GM21423 (cell line): ENCODE data around the gene C12orf75.
"Not testable (repeated sequence)": the region's sequence is repeated elsewhere in the genome, so short reads cannot be mapped to it uniquely, and the experiment has no call there.

Experiments used
- ATAC-seq: cut with Tn5 transposase; IDR thresholded peaks from one replicate; pipeline ENCODE4 v1.9.1; 2021; ENCODE audit warnings: mild to moderate bottlenecking, moderate library complexity; ENCODE audit not compliant: unreplicated experiment

Gene C12orf75

GRCh38 chr12:105330283-105330930 lies at the start of gene C12orf75:
Gene C12orf75, plus strand, starts transcription at chr12:105330691. Its CDS starts 201 bp downstream, at chr12:105330892.
- peak; percentile 75 for ATAC-seq

- ATAC-seq: no peak
These were observed 49.4 kb upstream of the C12orf75 start for GRCh38 chr12:105280966-105281693.

- no peak for ATAC-seq
These were observed 48.8 kb upstream of the C12orf75 start for GRCh38 chr12:105281694-105282049.

- no peak for ATAC-seq
These were observed 45.1 kb upstream of the C12orf75 start for GRCh38 chr12:105285378-105285777.

GRCh38 chr12:105287408-105287807 lies 43.1 kb upstream of the C12orf75 start:
- ATAC-seq: no peak

DNA sequence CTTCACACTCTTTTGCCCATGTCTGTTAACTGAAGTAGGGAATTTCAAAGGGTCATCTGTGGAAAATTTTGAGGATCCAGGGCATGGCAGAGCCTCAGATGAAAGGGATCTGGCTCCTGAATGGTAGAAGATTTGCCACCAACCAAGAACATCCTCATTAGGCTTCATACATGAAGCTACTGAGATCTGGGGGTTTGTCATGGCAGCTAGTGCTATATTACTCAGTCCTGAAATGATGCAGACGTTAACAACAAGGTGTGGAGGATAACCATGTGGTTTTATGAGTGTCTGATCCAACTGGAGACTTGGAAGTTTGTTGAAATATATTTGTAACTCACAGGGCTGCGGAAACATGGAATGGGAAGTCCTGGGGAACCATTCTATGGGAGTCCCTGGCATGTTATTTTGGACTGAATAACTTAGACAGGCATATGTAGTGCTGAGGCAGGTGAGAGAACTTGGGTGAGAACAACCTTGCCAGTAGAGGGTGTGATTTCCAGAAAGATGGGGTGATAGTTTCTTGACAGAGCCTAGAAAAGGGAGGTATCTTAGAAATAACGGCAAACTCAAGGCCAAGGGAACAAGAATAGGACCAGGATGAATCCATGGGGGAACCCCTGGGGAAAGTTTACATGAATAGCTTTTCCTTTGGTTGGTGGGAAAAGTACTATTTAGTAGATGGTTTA lies 42.0 kb upstream of the C12orf75 start:
- ATAC-seq: no peak

GRCh38 chr12:105289114-105289904 lies 41.2 kb upstream of the C12orf75 start:
- no peak for ATAC-seq

DNA sequence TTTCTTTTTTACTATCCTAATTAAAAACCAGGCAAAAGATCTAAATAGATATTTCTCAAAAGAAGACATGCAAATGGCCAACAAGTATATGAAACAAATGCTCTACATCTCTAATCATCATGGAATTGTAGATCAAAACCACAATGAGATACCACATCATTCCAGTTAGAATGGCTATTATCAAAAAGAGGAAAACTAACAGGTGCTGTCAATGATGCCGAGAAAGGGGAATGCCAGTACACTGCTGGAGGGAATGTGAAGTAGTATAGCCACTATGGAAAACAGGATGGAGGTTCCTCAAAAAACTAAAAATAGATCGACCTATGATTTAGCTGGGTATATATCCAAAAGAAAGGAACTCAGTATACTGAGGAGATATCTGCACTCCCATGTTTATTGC lies 39.0 kb upstream of the C12orf75 start:
- no peak for ATAC-seq

- ATAC-seq: no peak
These were observed 37.8 kb upstream of the C12orf75 start for GRCh38 chr12:105292705-105293104.

DNA sequence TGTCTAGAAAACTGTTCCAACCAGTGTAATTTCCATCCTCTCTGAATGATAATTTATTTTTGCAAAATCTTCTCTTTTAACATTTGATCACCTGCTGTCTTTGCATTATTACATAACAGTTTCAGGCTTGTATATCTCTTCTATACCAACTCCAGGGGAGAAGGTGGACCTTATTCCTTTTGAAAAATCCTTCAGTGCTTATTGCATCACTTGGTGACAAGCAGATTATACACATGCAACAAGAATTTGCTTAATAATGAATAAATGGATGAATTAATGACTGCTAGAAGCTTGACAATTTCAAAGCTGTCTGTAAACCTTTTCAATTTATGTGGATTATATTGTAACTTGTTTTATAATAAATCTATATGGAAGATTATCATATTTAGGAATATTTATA lies 37.3 kb upstream of the C12orf75 start:
- no peak for ATAC-seq

DNA sequence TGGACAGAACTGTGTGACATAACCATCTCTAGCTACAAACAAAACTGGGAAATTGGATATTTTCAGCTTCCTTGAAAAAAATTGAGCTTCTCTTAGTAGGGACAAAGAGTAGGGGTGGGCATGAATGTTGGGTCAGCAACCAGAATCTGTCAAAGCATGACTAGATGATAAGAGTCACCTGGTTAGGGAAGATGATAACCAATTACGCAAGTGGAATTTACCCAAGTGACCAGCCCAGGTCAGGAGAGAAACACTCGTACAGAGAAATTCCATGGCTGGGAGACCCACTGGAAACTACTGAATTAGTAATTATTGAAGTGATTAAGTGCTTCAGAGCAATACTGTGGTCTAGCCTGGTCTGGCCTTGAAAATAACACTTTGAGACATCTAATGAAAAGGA lies 36.3 kb upstream of the C12orf75 start:
- no peak for ATAC-seq

GRCh38 chr12:105294886-105295479 lies 35.5 kb upstream of the C12orf75 start:
- ATAC-seq: no peak

GRCh38 chr12:105296116-105297089 lies 34.1 kb upstream of the C12orf75 start:
- ATAC-seq: no peak

DNA sequence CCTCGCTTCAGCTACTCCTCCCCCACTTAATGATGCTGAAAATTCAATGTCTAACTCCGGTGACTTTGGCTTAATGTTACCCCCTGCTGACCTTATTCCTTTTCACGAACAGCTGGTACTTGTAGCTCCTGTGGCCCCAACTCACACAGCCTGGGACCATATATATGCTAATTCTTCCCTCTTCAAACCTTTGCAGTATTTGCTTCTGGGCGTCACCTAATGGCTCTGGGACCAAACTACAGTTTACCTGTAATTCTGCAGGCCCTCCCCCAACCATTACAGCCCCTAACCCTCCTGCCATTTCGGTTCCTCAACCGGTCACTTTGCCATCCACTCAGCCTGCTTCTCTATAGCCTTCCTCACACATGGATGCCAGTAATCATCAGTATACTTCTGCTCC lies 29.6 kb upstream of the C12orf75 start:
- ATAC-seq: no peak

DNA sequence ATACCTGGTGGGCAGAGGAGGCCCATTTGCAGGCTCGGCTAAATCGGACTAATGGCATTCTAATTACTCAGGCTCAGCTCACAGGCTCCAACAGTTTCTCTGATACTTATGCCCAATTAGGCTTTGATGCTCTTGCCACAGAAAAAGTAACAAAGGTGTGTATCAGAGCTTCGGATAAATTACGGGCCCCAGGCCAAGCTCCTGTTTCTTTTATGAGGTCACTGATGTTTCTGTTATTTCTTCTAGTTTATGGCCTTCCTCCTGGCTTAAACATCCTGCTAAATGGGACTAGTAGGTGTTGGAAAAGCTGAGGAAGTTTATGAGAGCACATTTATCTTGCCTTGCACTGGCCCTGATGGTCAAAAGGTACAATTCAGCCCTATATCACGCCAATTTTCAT lies 28.8 kb upstream of the C12orf75 start:
- no peak for ATAC-seq

GRCh38 chr12:105302986-105303385 lies 27.5 kb upstream of the C12orf75 start:
- not testable (repeated sequence) for ATAC-seq

GRCh38 chr12:105304626-105305025 lies 25.9 kb upstream of the C12orf75 start:
- not testable (repeated sequence) for ATAC-seq

DNA sequence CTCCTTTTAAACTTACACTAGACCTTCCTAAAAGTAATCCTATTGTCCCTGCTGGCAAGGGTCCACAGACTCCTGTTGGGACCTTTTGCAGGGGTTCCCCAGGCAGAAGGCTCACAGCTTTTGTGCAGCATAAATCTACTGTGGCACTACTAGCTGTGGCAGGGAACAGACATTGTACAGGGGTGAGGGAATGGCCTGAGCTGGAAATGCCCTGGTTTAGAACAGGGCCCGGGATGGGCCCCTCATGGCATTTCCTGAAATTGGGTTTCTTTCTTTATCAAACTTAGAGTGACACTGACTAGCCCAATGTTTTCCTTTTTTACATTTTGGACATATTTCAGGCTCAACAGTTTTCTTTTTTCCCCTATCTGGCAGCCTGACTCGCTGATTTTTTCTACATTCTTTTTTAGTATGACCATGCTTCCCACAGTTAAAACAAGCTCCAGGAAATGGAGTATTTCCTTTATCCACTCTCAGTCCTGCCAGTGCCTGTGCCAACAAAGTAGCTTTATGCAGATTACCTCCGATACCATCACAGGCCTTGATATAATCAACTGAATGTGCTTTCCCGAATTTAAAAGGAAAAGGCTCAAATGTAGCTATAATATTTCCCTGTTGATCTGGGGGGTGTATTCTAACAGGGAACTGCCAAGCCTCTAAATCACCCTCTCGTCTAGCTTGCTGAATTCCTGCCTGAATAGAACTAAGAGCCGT lies 22.7 kb upstream of the C12orf75 start:
- not testable (repeated sequence) for ATAC-seq

DNA sequence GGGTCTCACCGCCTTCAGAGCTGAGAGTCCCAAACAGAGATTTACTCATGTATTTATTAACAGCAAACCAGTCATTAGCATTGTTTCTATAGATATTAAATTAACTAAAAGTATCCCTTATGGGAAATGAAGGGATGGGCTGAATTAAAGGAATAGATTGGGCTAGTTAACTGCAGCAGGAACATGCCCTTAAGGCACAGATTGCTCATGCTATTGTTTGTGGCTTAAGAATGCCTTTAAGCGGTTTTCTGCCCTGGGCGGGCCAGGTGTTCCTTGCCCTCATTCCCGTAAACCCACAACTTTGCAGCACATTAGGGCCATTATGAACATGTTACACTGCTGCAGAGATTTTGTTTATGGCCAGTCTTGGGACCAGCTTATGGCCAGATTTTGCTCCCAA lies 21.7 kb upstream of the C12orf75 start:
- not testable (repeated sequence) for ATAC-seq
